ENCODE results near the gene TPM4. TPM values are rescaled to one million over a fixed set of nuclear protein-coding genes. Genes with fewer than 3 reads are reported as not detected.
"Not testable (repeated sequence)": the region's sequence is repeated elsewhere in the genome, so short reads cannot be mapped to it uniquely, and the experiment has no call there.

Gene TPM4
- total RNA-seq, 1 experiment from 2014 or later, result 219 TPM

GRCh38 chr19:16096280-16096855 is 20.1 kb downstream of the TPM4 start:
- no peaks in the 10 kb centered on the region for H3K9me3 Mint-ChIP-seq (ENCODE audit: low read depth, unreplicated experiment)
- BruUV-seq (replicated peaks), result no TSS peak
- no peak for TF ChIP-seq CTCF (IDR thresholded peaks at IDR 0.05; ENCODE audit: unreplicated experiment)
- CTCF ChIA-PET, result interaction anchor here (1.1 kb wide), 1 partner anchor 13 kb away, joined by 3 read pairs; no protein-coding TSS in a partner anchor
- intact Hi-C loops (cut with micrococcal nuclease; ENCODE audit: unreplicated experiment), result no loop called here
- no peak for DNase-seq
- peaks cover 21% of the 10 kb centered on the region for H3K4me1 Mint-ChIP-seq (ENCODE audit: low read depth, unreplicated experiment)
- H3K4me3 Mint-ChIP-seq (ENCODE audit: low read depth, unreplicated experiment), result no peak overlapping the region
- H3K27ac Mint-ChIP-seq (ENCODE audit: unreplicated experiment), result no peak overlapping the region
- H3K27me3 Mint-ChIP-seq (ENCODE audit: unreplicated experiment), result no peaks in the 10 kb centered on the region
- peaks cover 80% of the 10 kb centered on the region for H3K36me3 Mint-ChIP-seq (ENCODE audit: insufficient read depth, unreplicated experiment)

- no peaks in the 10 kb centered on the region for H3K9me3 Mint-ChIP-seq (ENCODE audit: low read depth, unreplicated experiment)
- peaks cover 61% of the 10 kb centered on the region for H3K36me3 Mint-ChIP-seq (ENCODE audit: insufficient read depth, unreplicated experiment)
- no TSS peak for BruUV-seq (replicated peaks)
- DNase-seq, result no peak
- no peak overlapping the region for H3K4me3 Mint-ChIP-seq (ENCODE audit: low read depth, unreplicated experiment)
- H3K27me3 Mint-ChIP-seq (ENCODE audit: unreplicated experiment), result no peaks in the 10 kb centered on the region
- peak overlapping the region; percentile 65 for H3K27ac Mint-ChIP-seq (ENCODE audit: unreplicated experiment)
- CTCF ChIA-PET, result no interaction called here
- intact Hi-C loops (cut with micrococcal nuclease; ENCODE audit: unreplicated experiment), result no loop called here
- peaks cover 21% of the 10 kb centered on the region for H3K4me1 Mint-ChIP-seq (ENCODE audit: low read depth, unreplicated experiment)
- no peak for TF ChIP-seq CTCF (IDR thresholded peaks at IDR 0.05; ENCODE audit: unreplicated experiment)
These were observed 22.1 kb downstream of the TPM4 start for GRCh38 chr19:16098416-16098768.

- DNase-seq, result no peak
- TF ChIP-seq CTCF (IDR thresholded peaks at IDR 0.05; ENCODE audit: unreplicated experiment), result no peak
- CTCF ChIA-PET, result interaction anchor here (0.6 kb wide), 1 partner anchor 10 kb away, joined by 5 read pairs; no protein-coding TSS in a partner anchor
- Mint-ChIP-seq H3K9me3 (ENCODE audit: low read depth, unreplicated experiment) (no peaks in the 10 kb centered on the region), H3K27ac (ENCODE audit: unreplicated experiment) (no peak overlapping the region), H3K4me3 (ENCODE audit: low read depth, unreplicated experiment) (no peak overlapping the region), H3K27me3 (ENCODE audit: unreplicated experiment) (no peaks in the 10 kb centered on the region), H3K4me1 (ENCODE audit: low read depth, unreplicated experiment) (peaks cover 21% of the 10 kb centered on the region), H3K36me3 (ENCODE audit: insufficient read depth, unreplicated experiment) (peaks cover 57% of the 10 kb centered on the region)
- intact Hi-C loops (cut with micrococcal nuclease; ENCODE audit: unreplicated experiment), result no loop called here
- BruUV-seq (replicated peaks), result no TSS peak
These were observed 22.5 kb downstream of the TPM4 start for GRCh38 chr19:16098821-16099220.

GRCh38 chr19:16099314-16099965 is 23.1 kb downstream of the TPM4 start:
- DNase-seq; H3K4me3 Mint-ChIP-seq (ENCODE audit: low read depth, unreplicated experiment); H3K27ac Mint-ChIP-seq (ENCODE audit: unreplicated experiment); H3K9me3 Mint-ChIP-seq (ENCODE audit: low read depth, unreplicated experiment); BruUV-seq (replicated peaks); H3K27me3 Mint-ChIP-seq (ENCODE audit: unreplicated experiment); intact Hi-C loops (cut with micrococcal nuclease; ENCODE audit: unreplicated experiment): not testable (repeated sequence)
- Mint-ChIP-seq H3K36me3 (ENCODE audit: insufficient read depth, unreplicated experiment) (peaks cover 54% of the 10 kb centered on the region), H3K4me1 (ENCODE audit: low read depth, unreplicated experiment) (peaks cover 21% of the 10 kb centered on the region)
- CTCF ChIA-PET, result interaction anchor here (0.6 kb wide), 1 partner anchor 10 kb away, joined by 5 read pairs; no protein-coding TSS in a partner anchor

GRCh38 chr19:16100524-16100923 is 24.2 kb downstream of the TPM4 start:
- H3K36me3 Mint-ChIP-seq (ENCODE audit: insufficient read depth, unreplicated experiment), result peaks cover 43% of the 10 kb centered on the region
- no peak overlapping the region for H3K27ac Mint-ChIP-seq (ENCODE audit: unreplicated experiment)
- no peaks in the 10 kb centered on the region for H3K27me3 Mint-ChIP-seq (ENCODE audit: unreplicated experiment)
- no peak overlapping the region for H3K4me3 Mint-ChIP-seq (ENCODE audit: low read depth, unreplicated experiment)
- no peaks in the 10 kb centered on the region for H3K9me3 Mint-ChIP-seq (ENCODE audit: low read depth, unreplicated experiment)
- BruUV-seq (replicated peaks), result no TSS peak
- H3K4me1 Mint-ChIP-seq (ENCODE audit: low read depth, unreplicated experiment), result peaks cover 13% of the 10 kb centered on the region
- intact Hi-C loops (cut with micrococcal nuclease; ENCODE audit: unreplicated experiment), result no loop called here
- CTCF ChIA-PET, result no interaction called here
- TF ChIP-seq CTCF (IDR thresholded peaks at IDR 0.05; ENCODE audit: unreplicated experiment), result no peak
- DNase-seq, result no peak

Data from Calu3 (cell line).